Transverse colon (tissue), 4 donors: ENCODE measurements around the gene GPC6. TPM values are rescaled to one million over a fixed set of nuclear protein-coding genes. Genes with fewer than 3 reads are reported as not detected.

Source experiments
- DNase-seq: peaks from one replicate; pipeline ENCODE4 v3.0.0-alpha.2; 2019
- H3K27ac ChIP-seq, 4 donors: fragments of 200-600 bp; sonication (generic); 2 replicates each; pipeline ENCODE4 v1.5.1; 2016 to 2018; ENCODE audit warnings: inconsistent platforms in 4 of 4
- H3K27me3 ChIP-seq: fragments of 200-600 bp; sonication (generic); 2 replicates; pipeline ENCODE4 v1.5.1; 2017; ENCODE audit warnings: inconsistent platforms
- H3K36me3 ChIP-seq, 4 donors: fragments of 200-600 bp; sonication (generic); 2 replicates each; pipeline ENCODE4 v1.5.1; 2017 to 2019; ENCODE audit warnings: inconsistent platforms in 4 of 4
- H3K4me1 ChIP-seq, 4 donors: fragments of 200-600 bp; sonication (generic); 2 replicates each; pipeline ENCODE4 v1.5.1; 2017 to 2020; ENCODE audit warnings: inconsistent platforms in 4 of 4
- H3K4me3 ChIP-seq, 4 donors: fragments of 200-600 bp; sonication (generic); 1 replicate in 1 of 4; 2 replicates in 3 of 4; pipeline versions ENCODE4 v1.5.1 to v1.6.1; 2017 to 2019; ENCODE audit warnings: inconsistent platforms in 4 of 4
- H3K9me3 ChIP-seq, 2 donors: fragments of 200-600 bp; sonication (generic); 2 replicates each; pipeline ENCODE4 v1.5.1; 2017 to 2019; ENCODE audit warnings: inconsistent platforms in 2 of 2
- EP300 ChIP-seq: sonication (generic); formaldehyde crosslinking; IDR thresholded peaks from one replicate; pipeline ENCODE4 v1.6.1; 2017; ENCODE audit warnings: antibody characterized with exemption, low read depth
- POLR2A ChIP-seq: fragments of 450-650 bp; IDR thresholded peaks from one replicate; pipeline ENCODE4 v1.6.1; 2016; ENCODE audit warnings: antibody characterized with exemption, mild to moderate bottlenecking, moderate library complexity
- POLR2AphosphoS5 ChIP-seq, 3 donors: sonication (generic); formaldehyde crosslinking; IDR thresholded peaks; one replicate each; pipeline ENCODE4 v1.6.1; 2016; ENCODE audit warnings: antibody characterized with exemption in 3 of 3
- WGBS, 2 donors: methylation state at CpG; one replicate each; pipeline ENCODE4 v1.1.5; 2018; ENCODE audit warnings: low coverage in 1 of 2; 5-methylcytosine and 5-hydroxymethylcytosine counted together
- in situ Hi-C, 4 donors: fragments of 200-750 bp; cut with MboI; loops; one replicate each; pipeline versions ENCODE4 v1.15.0 to v1.15.1; 2017; ENCODE audit warnings: low sequenced_read_pairs in 3 of 4, low pct_ligation_motif_present in 1 of 4, low pct_unique_long_range_greater_than_20kb in 1 of 4
- intact Hi-C: fragments of 100-400 bp; cut with DNase I; formaldehyde crosslinking; loops from one replicate; pipeline ENCODE4 v1.15.1; 2023; ENCODE audit warnings: low total_unique reads
- total RNA-seq, 4 donors: library from RNA; depleted of rRNA; stranded (reverse); fragments of >200 nt; gene quantifications; one replicate each; pipeline ENCODE4 v1.1.0, GENCODE V29; 2016
- TF ChIP-seq, protein P1 (sequence below), 5 experiments: fragments of 200-600 bp in 3 of 5; fragments of 450-650 bp in 2 of 5; sonication (generic) in 3 of 5; IDR thresholded peaks; 1 replicate in 2 of 5; 2 replicates in 3 of 5; pipeline ENCODE4 v1.5.1; 2016 to 2017; ENCODE audit warnings: antibody characterized with exemption in 5 of 5, inconsistent platforms in 3 of 5, mild to moderate bottlenecking in 2 of 5, moderate library complexity in 1 of 5

Gene GPC6
- total RNA-seq, 4 donors from 2014 or later = 0.75 to 5.7 (median 4.0) TPM

DNA sequence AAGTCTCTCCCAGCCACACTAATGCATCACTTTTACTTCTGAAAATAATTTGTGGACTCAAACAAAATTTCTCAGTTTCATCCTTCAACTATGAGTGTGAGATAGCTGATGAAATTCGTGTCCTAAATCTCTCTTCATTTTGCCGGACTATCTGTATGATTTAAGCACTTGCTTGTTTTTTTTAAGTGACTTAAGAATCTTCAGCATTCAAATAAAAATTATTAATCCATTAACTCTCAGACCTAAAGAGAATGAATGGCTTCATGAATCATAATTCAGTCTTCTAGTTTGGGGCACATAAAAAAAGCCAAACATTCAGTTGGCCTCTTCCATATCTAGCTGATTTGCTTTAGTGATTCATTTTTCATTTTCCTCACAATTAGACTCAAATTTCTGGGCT, 673.4 kb downstream of the GPC6 start:
- intact Hi-C loops = no loop called here
- 52 to 60% methylated on average over 2 of the region's 2 CpGs for WGBS, 2 donors

DNA sequence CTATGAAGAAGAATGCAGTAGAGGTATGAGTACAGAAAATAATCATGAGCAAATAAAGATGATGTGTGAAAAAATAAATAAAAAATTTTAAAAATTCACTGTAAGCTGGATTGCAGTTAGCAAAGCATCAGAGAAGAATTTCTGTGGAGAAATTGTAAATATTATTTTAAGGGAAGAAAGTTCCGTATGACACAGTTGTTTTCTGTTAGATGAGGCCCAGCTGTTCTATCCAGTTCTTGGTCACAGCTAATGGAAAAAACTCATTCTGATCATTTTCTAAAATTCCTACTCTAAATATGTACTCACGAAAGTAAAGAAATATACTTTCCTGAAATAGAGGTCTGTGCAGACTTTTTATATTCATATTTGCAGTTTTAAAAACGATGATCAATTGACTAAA, 674.1 kb downstream of the GPC6 start:
- no peaks in the 10 kb centered on the region for H3K9me3 ChIP-seq
- no peaks in the 10 kb centered on the region for H3K4me1 ChIP-seq
- 40 to 62% methylated on average over 2 to 3 of the region's 3 CpGs for WGBS, 2 donors
- H3K4me3 ChIP-seq = no peak overlapping the region
- H3K27ac ChIP-seq = peak overlapping the region in 1 of 4 donors; percentile 15
- H3K36me3 ChIP-seq = no peaks in the 10 kb centered on the region
- intact Hi-C loops = no loop called here
- no peaks in the 10 kb centered on the region for H3K27me3 ChIP-seq
- no peak for TF ChIP-seq EP300
- no peak for TF ChIP-seq POLR2AphosphoS5 (IDR thresholded peaks at IDR 0.05)
- TF ChIP-seq, protein P1, sequence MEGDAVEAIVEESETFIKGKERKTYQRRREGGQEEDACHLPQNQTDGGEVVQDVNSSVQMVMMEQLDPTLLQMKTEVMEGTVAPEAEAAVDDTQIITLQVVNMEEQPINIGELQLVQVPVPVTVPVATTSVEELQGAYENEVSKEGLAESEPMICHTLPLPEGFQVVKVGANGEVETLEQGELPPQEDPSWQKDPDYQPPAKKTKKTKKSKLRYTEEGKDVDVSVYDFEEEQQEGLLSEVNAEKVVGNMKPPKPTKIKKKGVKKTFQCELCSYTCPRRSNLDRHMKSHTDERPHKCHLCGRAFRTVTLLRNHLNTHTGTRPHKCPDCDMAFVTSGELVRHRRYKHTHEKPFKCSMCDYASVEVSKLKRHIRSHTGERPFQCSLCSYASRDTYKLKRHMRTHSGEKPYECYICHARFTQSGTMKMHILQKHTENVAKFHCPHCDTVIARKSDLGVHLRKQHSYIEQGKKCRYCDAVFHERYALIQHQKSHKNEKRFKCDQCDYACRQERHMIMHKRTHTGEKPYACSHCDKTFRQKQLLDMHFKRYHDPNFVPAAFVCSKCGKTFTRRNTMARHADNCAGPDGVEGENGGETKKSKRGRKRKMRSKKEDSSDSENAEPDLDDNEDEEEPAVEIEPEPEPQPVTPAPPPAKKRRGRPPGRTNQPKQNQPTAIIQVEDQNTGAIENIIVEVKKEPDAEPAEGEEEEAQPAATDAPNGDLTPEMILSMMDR (IDR thresholded peaks at IDR 0.05) = no peak
- no peak for TF ChIP-seq POLR2A
- no peak for DNase-seq
- in situ Hi-C loops = no loop called here

More for the DNA sequence above, 673.4 kb downstream of the GPC6 start:
- Histone ChIP-seq H3K9me3 (no peaks in the 10 kb centered on the region), H3K27ac (peak overlapping the region in 2 of 4 donors; percentile 15), H3K27me3 (no peaks in the 10 kb centered on the region), H3K4me3 (no peak overlapping the region), H3K4me1 (no peaks in the 10 kb centered on the region), H3K36me3 (no peaks in the 10 kb centered on the region)
- DNase-seq = no peak
- no peak for TF ChIP-seq EP300
- no peak for TF ChIP-seq POLR2AphosphoS5 (IDR thresholded peaks at IDR 0.05)
- TF ChIP-seq POLR2A = no peak
- TF ChIP-seq, protein P1 (IDR thresholded peaks at IDR 0.05) = no peak
- in situ Hi-C loops = no loop called here

DNA sequence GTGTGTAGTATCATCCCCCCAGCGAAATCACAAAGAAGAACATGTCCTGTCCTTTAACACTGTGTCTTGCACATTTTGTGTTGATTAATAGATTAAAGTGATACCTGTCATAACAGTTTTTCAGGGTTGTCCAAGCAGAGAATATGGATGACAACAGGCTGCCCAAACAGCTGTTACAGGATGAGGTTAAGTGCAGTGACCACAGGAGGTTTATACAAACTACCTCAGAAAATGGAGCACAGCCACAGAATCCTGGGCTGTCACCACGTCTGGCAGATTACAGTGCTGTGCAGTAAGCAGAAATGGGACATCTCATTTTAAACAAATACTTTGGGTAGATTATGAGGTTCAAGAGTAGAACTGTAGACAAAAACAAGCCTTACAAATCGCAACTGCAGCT, 677.3 kb downstream of the GPC6 start:
- H3K4me3 ChIP-seq = no peak overlapping the region
- intact Hi-C loops (no loop called here), in situ Hi-C loops (no loop called here)
- H3K27me3 ChIP-seq = no peaks in the 10 kb centered on the region
- H3K9me3 ChIP-seq = no peaks in the 10 kb centered on the region
- H3K36me3 ChIP-seq = no peaks in the 10 kb centered on the region
- peak overlapping the region in 1 of 4 donors; percentile 6 for H3K27ac ChIP-seq
- TF ChIP-seq POLR2A (no peak), EP300 (no peak), POLR2AphosphoS5 (IDR thresholded peaks at IDR 0.05) (no peak)
- TF ChIP-seq, protein P1 (IDR thresholded peaks at IDR 0.05) = no peak
- DNase-seq = no peak
- H3K4me1 ChIP-seq = no peaks in the 10 kb centered on the region
- 33 to 45% methylated on average over 1 to 3 of the region's 3 CpGs for WGBS, 2 donors

DNA sequence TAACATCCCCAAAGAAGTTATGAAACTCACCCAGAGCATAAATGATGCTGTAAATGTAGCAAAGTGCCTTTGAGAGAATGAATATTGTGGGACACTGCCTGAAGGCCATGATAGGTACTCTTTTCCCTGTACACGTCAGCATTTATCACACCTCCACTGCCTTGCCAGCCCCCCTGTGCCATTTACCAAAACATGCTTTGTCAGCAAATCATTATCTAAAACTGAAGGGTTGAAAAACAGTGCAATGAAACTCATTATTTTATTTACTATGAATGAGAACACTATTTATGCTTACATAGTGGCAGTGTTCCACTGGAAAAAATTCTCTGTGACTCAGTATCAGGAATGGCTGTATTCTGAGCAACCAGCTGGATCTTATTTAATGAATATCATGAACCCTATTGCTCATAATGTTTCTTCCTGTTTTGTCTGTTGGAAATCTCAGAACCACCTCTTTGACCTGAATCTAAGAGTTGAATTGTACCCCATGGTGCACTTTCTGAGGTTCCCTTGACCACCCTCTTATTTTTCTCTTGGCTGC, 688.7 kb downstream of the GPC6 start:
- no peak overlapping the region for H3K4me3 ChIP-seq
- intact Hi-C loops (no loop called here), in situ Hi-C loops (no loop called here)
- no peaks in the 10 kb centered on the region for H3K27me3 ChIP-seq
- no peaks in the 10 kb centered on the region for H3K36me3 ChIP-seq
- 50 to 64% methylated on average over 1 of the region's 1 CpG for WGBS, 2 donors
- TF ChIP-seq POLR2AphosphoS5 (IDR thresholded peaks at IDR 0.05) (no peak), POLR2A (no peak), EP300 (no peak)
- TF ChIP-seq, protein P1 (IDR thresholded peaks at IDR 0.05) = no peak
- no peaks in the 10 kb centered on the region for H3K9me3 ChIP-seq
- peak overlapping the region in 3 of 4 donors; percentile 32 to 36 (median 33) for H3K27ac ChIP-seq
- DNase-seq = no peak
- peaks cover 0 to 3% (median 0%) of the 10 kb centered on the region in 4 donors for H3K4me1 ChIP-seq
